K562 (cell line): Measurements from ENCODE around the gene MYL9. TPM values are rescaled to one million over a fixed set of nuclear protein-coding genes. Genes with fewer than 3 reads are reported as not detected.

Source experiments
- ATAC-seq: fragments of 200-7000 bp; cut with Tn5 transposase; 3 replicates; pipeline ENCODE4 v1.9.1; 2020; ENCODE audit warnings: moderate library complexity
- BruUV-seq: library from RNA; stranded (reverse); fragments of 400-500 nt; replicated peaks from 2 replicates; lab custom pipeline; 2021; lab: Mats Ljungman, UMichigan
- CTCF ChIA-PET: fragments of 300-600 bp; formaldehyde crosslinking; extraction: SDS; loops from one replicate; lab custom pipeline; 2021; ENCODE audit warnings: low intra/inter-chr PET ratio; lab: Yijun Ruan, JAX
- POLR2A ChIA-PET: fragments of 300-600, 350-650 bp; sonication (Branson Sonifier 250); formaldehyde crosslinking; extraction: SDS; loops from one replicate; lab custom pipeline; 2021; ENCODE audit warnings: antibody characterized with exemption, inconsistent platforms; lab: Yijun Ruan, JAX
- DNase-seq, 4 experiments: peaks; one replicate each; pipeline versions ENCODE4 v3.0.0 to v3.0.0-alpha.2; 2011 to 2018; ENCODE audit warnings: low spot score in 3 of 4, mixed read lengths in 3 of 4; ENCODE audit errors: extremely low read depth in 1 of 4
- FAIRE-seq: peaks from 2 replicates; lab custom pipeline; 2011; peaks lifted over from hg19 to GRCh38; lab: Jason Lieb, UNC
- H2AFZ ChIP-seq: 2 replicates; pipeline ENCODE4 v1.6.0; 2011; ENCODE audit warnings: low read depth, low read length, control low read depth, inconsistent platforms
- H3K27ac ChIP-seq: fragments of 200-600 bp; 3 replicates; pipeline ENCODE4 v1.8.0; 2011; ENCODE audit warnings: low read depth, mild to moderate bottlenecking, control low read depth, inconsistent platforms, low read length, moderate library complexity, mixed read lengths; ENCODE audit errors: extremely low read depth
- H3K27me3 ChIP-seq, 2 experiments: fragments of 300-600 bp in 1 of 2; 2 replicates in 1 of 2; 3 replicates in 1 of 2; pipeline versions ENCODE4 v1.6.0 to v1.8.0; 2011; ENCODE audit warnings: inconsistent platforms in 2 of 2, low read length in 2 of 2, mild to moderate bottlenecking in 1 of 2, mixed read lengths in 1 of 2, moderate library complexity in 1 of 2; ENCODE audit not compliant: control insufficient read depth in 2 of 2, insufficient read depth in 2 of 2
- H3K36me3 ChIP-seq: fragments of 300-600 bp; 3 replicates; pipeline ENCODE4 v1.8.0; 2011; ENCODE audit warnings: mild to moderate bottlenecking, low read length, inconsistent platforms; ENCODE audit not compliant: control insufficient read depth, insufficient read depth
- H3K4me1 ChIP-seq, 2 experiments: fragments of 200-600 bp in 1 of 2; replicated peaks in 1 of 2; 2 replicates in 1 of 2; 3 replicates in 1 of 2; pipeline versions ENCODE4 v1.5.1 to v1.8.0; 2011; ENCODE audit warnings: inconsistent platforms in 2 of 2, low read length in 2 of 2, mild to moderate bottlenecking in 1 of 2, mixed read lengths in 1 of 2, moderate library complexity in 1 of 2; ENCODE audit not compliant: control insufficient read depth in 2 of 2, insufficient read depth in 2 of 2
- H3K4me2 ChIP-seq: 2 replicates; pipeline ENCODE4 v1.6.1; 2011; ENCODE audit warnings: low read length, control low read depth, inconsistent platforms, mixed read lengths; ENCODE audit not compliant: insufficient read depth
- H3K4me3 ChIP-seq: fragments of 200-600 bp; sonication (generic), shearing (Covaris generic); 2 replicates; pipeline ENCODE4 v1.5.1; 2016; ENCODE audit warnings: control low read depth, inconsistent platforms
- H3K79me2 ChIP-seq: fragments of 200-600 bp; 3 replicates; pipeline ENCODE4 v1.8.0; 2011; ENCODE audit warnings: low read length, inconsistent platforms; ENCODE audit not compliant: control insufficient read depth, insufficient read depth
- H3K9ac ChIP-seq, 2 experiments: 2 replicates each; pipeline versions ENCODE4 v1.6.0 to v1.6.1; 2011; ENCODE audit warnings: low read depth in 2 of 2, low read length in 2 of 2, control low read depth in 1 of 2, inconsistent platforms in 1 of 2, mild to moderate bottlenecking in 1 of 2, mixed read lengths in 1 of 2; ENCODE audit not compliant: insufficient read depth in 1 of 2
- H3K9me1 ChIP-seq: one replicate; pipeline ENCODE4 v1.6.0; 2011; ENCODE audit warnings: inconsistent platforms, mild to moderate bottlenecking, low read length, moderate library complexity; ENCODE audit not compliant: control insufficient read depth, insufficient read depth
- H3K9me3 ChIP-seq: replicated peaks from 2 replicates; pipeline ENCODE4 v1.5.1; 2011; ENCODE audit warnings: low read depth, low read length, inconsistent platforms; ENCODE audit not compliant: control insufficient read depth, insufficient read depth
- H4K20me1 ChIP-seq: replicated peaks from 2 replicates; pipeline ENCODE4 v1.6.1; 2011; ENCODE audit warnings: low read length, inconsistent platforms, mixed read lengths; ENCODE audit not compliant: control insufficient read depth, insufficient read depth
- DACH1 ChIP-seq: fragments of 450-650 bp; IDR thresholded peaks from 2 replicates; pipeline ENCODE4 v1.6.1; 2018; ENCODE audit not compliant: partially characterized antibody
- ETV1 ChIP-seq: fragments of 450-650 bp; conservative IDR thresholded peaks from 2 replicates; pipeline ENCODE4 v1.6.1; 2016; ENCODE audit warnings: missing genetic modification characterization, control low read depth, low read depth, missing compliant biosample characterization
- FOXK2 ChIP-seq, 2 experiments: fragments of 450-650 bp; IDR thresholded peaks in 1 of 2; conservative IDR thresholded peaks in 1 of 2; 2 replicates each; pipeline ENCODE4 v1.6.1; 2016; ENCODE audit warnings: low read depth in 2 of 2, mild to moderate bottlenecking in 1 of 2
- GABPB1 ChIP-seq: sonication (generic); formaldehyde crosslinking; IDR thresholded peaks from 2 replicates; pipeline ENCODE4 v1.8.0; 2022; ENCODE audit warnings: mild to moderate bottlenecking, missing genetic modification reagents
- NCOA1 ChIP-seq: fragments of 450-650 bp; IDR thresholded peaks from 2 replicates; pipeline ENCODE4 v1.6.1; 2016; ENCODE audit warnings: low read depth
- POLR2AphosphoS2 ChIP-seq: IDR thresholded peaks from 2 replicates; pipeline ENCODE4 v1.6.1; 2012; ENCODE audit warnings: low read length, improper control_type of control experiment
- ZKSCAN3 ChIP-seq: fragments of 250-450 bp; sonication (Bioruptor Pico); IDR thresholded peaks from 2 replicates; pipeline ENCODE4 v1.4.0; 2020
- ZNF121 ChIP-seq: sonication (generic); formaldehyde crosslinking; conservative IDR thresholded peaks from 2 replicates; pipeline ENCODE4 v1.8.0; 2022; ENCODE audit warnings: missing genetic modification reagents
- ZNF239 ChIP-seq: fragments of 250-450 bp; sonication (Bioruptor Pico); IDR thresholded peaks from 2 replicates; pipeline ENCODE4 v1.4.0; 2020; ENCODE audit warnings: mild to moderate bottlenecking
- WGBS: fragments of 100-300 bp; shearing (Covaris generic); methylation state at CpG from one replicate; pipeline ENCODE4 v1.1.6; 2016; ENCODE audit warnings: low coverage, mixed read lengths; ENCODE audit not compliant: insufficient coverage; ENCODE audit errors: missing lambda C conversion rate; 5-methylcytosine and 5-hydroxymethylcytosine counted together
- in situ Hi-C: fragments of 300-500 bp; cut with MboI; formaldehyde crosslinking; loops from 4 replicates; pipeline ENCODE4 v1.15.0; 2018; ENCODE audit warnings: inconsistent platforms, mixed read lengths
- intact Hi-C: fragments of 100-400 bp; cut with micrococcal nuclease; formaldehyde crosslinking; loops from 2 replicates; pipeline ENCODE4 v1.14.2; 2022
- polyA plus RNA-seq, 8 experiments: library from polyadenylated mRNA; depleted of rRNA in 4 of 8; stranded (reverse) in 5 of 8; unstranded in 3 of 8; fragments of >200 nt; fragmentation: Nextera tagmentation in 2 of 8; fragmentation: Illumina TruSeq in 1 of 8; extraction: Ambion mirVana in 2 of 8; extraction: Trizol in 1 of 8; gene quantifications; 2 replicates each; pipeline versions ENCODE4 v1.2.1 to v1.2.3, GENCODE V29; 2011 to 2014; ENCODE audit warnings: inconsistent platforms in 1 of 8, missing spikeins in 1 of 8
- total RNA-seq, 7 experiments: library from RNA; depleted of rRNA in 6 of 7; stranded (reverse); fragments of >200 nt in 6 of 7; fragmentation: Illumina TruSeq in 2 of 7; extraction: Trizol in 2 of 7; gene quantifications; 2 replicates each; pipeline versions ENCODE4 v1.2.1 to v1.2.3, GENCODE V29; 2011 to 2021; ENCODE audit warnings: low replicate concordance in 1 of 7
- TF ChIP-seq, protein P1 (sequence below): fragments of 250-450 bp; sonication (Bioruptor Pico); IDR thresholded peaks from 2 replicates; pipeline ENCODE4 v1.5.0; 2021; ENCODE audit warnings: mild to moderate bottlenecking, moderate library complexity
- TF ChIP-seq, protein P2 (sequence below): IDR thresholded peaks from 2 replicates; pipeline ENCODE4 v1.6.1; 2014; ENCODE audit warnings: antibody characterized with exemption
- TF ChIP-seq, protein P3 (sequence below), 2 experiments: fragments of 250-450 bp in 1 of 2; fragments of 450-650 bp in 1 of 2; sonication (Bioruptor Pico) in 1 of 2; IDR thresholded peaks; 2 replicates each; pipeline versions ENCODE4 v1.6.1 to v1.8.0; 2016 to 2021; ENCODE audit warnings: mild to moderate bottlenecking in 2 of 2, moderate library complexity in 2 of 2, missing compliant biosample characterization in 1 of 2, missing genetic modification characterization in 1 of 2

The MYL9 gene
- total and polyA plus RNA-seq, 9 of the 15 experiments (the other 6 are each of a cell fraction or from before 2014, with no cell fraction given) = 0.11 to 3.2 (median 0.81) TPM; not detected in 1

DNA sequence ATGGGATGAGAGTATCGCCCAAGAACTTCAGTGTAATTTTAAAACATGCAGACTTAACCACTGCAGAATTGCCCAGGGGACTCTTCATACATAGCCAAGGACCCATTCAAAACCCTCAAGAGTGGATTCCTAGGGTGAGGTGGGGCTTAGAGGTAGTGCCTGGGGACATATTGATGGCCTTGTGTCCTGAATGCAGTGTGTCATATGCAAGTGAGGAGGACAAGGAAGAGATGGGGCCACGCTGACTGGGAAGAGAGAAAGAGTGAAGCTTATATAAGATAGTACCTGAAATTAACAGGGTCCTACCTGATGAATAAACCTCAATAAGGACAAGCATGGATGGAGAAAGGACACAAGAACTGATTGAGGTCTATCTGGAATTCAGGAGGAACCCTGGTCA is 13.9 kb downstream of the MYL9 start:
- Histone ChIP-seq H3K27ac (no peak overlapping the region), H3K79me2 (no peaks in the 10 kb centered on the region), H3K27me3 (no peaks in the 10 kb centered on the region), H4K20me1 (no peaks in the 10 kb centered on the region), H3K9me3 (no peaks in the 10 kb centered on the region), H3K4me3 (no peak overlapping the region), H3K4me2 (no peak overlapping the region), H2AFZ (no peak overlapping the region), H3K36me3 (no peaks in the 10 kb centered on the region), H3K9me1 (no peaks in the 10 kb centered on the region), H3K4me1 (peaks cover 0 to 7% of the 10 kb centered on the region in 2 experiments; a peak in 2 of 5 replicates), H3K9ac (no peak overlapping the region)
- WGBS = 0% methylated on average over 2 of the region's 2 CpGs
- in situ Hi-C loops = loop anchor here (5.0 kb wide), 1 partner anchor 47 kb away; no protein-coding TSS in a partner anchor
- no TSS peak for BruUV-seq
- DNase-seq (no peak), FAIRE-seq (no peak), ATAC-seq (no peak)
- intact Hi-C loops = no loop called here
- ChIA-PET CTCF (interaction anchor here (0.6 kb wide), 1 partner anchor 977 kb away, joined by 3 read pairs; no protein-coding TSS in a partner anchor), POLR2A (no interaction called here)
- TF ChIP-seq POLR2AphosphoS2 (no peak), ZNF239 (CRISPR knock-in tag) (no peak), GABPB1 (CRISPR knock-in tag) (no peak), FOXK2 (conservative IDR thresholded peaks at IDR 0.05 in 1 of 2, IDR thresholded peaks at IDR 0.05 in 1 of 2; ENCODE audit: low read depth in 2 of 2) (no peak), ETV1 (no peak), ZKSCAN3 (no peak), DACH1 (no peak)

DNA sequence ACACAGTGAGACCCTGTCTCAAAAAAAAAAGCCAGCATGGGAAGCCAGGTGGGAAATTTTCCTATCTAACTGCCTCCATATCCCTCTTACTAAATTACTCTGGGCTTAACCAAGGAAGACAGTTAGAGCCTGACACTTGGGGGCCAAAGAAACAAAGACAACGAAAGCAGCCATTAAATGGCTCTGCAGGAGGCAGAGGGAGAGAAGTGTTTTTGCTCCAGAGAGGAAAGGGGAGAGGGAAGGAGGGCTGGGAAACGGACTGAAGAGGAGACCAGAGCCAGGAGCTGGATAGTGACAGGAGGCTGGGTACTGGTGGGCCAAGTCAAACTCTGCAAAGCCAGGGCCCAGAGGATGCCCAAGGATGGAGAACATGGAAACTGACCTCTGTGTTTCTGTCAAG is 21.4 kb downstream of the MYL9 start:
- in situ Hi-C loops (no loop called here), intact Hi-C loops (no loop called here)
- no TSS peak for BruUV-seq
- no peaks in the 10 kb centered on the region for H3K27me3 ChIP-seq
- H3K4me2 ChIP-seq = no peak overlapping the region
- no peak for ATAC-seq
- H3K4me1 ChIP-seq = no peaks in the 10 kb centered on the region
- no peak for DNase-seq
- H3K36me3 ChIP-seq = no peaks in the 10 kb centered on the region
- FAIRE-seq = no peak
- no peaks in the 10 kb centered on the region for H3K79me2 ChIP-seq
- ChIA-PET CTCF (no interaction called here), POLR2A (no interaction called here)
- no peak overlapping the region for H3K9ac ChIP-seq
- 0% methylated on average over 2 of the region's 2 CpGs for WGBS
- H2AFZ ChIP-seq = no peak overlapping the region
- H3K9me3 ChIP-seq = no peaks in the 10 kb centered on the region
- no peaks in the 10 kb centered on the region for H4K20me1 ChIP-seq
- no peaks in the 10 kb centered on the region for H3K9me1 ChIP-seq
- no peak overlapping the region for H3K4me3 ChIP-seq
- no peak overlapping the region for H3K27ac ChIP-seq
- TF ChIP-seq, protein P1, sequence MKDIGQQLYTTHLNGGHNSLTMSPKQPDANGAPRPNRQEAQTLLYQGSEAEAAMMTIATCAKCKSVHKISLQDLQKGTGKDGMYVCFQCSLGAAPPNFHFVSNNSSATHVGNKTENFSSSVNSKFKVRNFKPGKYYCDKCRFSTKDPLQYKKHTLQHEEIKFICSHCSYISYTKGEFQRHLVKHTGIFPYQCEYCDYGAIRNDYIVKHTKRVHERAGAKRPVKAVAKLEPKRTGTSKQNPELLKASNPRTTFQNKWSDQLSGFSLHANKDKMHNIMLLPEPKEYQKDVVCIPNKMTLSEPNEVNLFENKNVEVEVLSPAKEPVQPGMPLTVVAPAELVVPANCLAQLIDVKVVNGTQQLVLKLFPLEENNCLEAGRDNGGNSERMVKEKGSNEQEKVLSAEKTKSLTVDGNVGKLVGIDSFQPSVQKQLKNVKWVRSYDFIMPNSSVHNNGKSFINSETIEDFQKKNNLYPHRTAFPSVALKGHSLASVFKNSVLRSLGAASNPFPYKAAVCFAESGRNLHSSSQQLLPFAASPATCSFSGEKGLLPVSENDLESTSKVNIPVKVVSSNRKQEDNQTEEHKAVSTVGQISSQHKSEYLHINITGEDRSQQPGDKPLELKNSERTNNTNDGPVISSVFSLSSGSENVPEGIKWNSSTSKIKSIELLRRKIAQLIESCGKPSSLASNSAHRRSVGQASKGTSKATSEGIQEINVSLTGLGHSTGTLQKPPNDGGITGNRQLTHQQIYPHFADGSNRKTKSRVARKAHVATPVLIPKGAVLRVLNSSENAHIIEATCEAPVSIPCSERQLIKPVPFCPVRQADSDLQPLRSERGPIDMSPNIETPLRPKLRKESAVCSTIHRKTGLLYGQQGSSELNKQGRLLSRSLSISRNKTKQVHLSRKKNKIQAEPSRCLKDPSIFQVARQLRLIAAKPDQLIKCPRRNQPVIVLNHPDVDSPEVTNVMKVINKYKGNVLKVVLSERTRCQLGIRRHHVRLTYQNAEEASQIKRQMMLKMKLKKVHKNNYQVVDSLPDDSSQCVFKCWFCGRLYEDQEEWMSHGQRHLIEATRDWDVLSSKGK (CRISPR knock-in tag) = no peak
- TF ChIP-seq ZNF121 (no peak), NCOA1 (no peak)
- TF ChIP-seq, protein P2, sequence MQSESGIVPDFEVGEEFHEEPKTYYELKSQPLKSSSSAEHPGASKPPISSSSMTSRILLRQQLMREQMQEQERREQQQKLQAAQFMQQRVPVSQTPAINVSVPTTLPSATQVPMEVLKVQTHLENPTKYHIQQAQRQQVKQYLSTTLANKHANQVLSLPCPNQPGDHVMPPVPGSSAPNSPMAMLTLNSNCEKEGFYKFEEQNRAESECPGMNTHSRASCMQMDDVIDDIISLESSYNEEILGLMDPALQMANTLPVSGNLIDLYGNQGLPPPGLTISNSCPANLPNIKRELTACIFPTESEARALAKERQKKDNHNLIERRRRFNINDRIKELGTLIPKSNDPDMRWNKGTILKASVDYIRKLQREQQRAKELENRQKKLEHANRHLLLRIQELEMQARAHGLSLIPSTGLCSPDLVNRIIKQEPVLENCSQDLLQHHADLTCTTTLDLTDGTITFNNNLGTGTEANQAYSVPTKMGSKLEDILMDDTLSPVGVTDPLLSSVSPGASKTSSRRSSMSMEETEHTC = no peak
- TF ChIP-seq, protein P3, sequence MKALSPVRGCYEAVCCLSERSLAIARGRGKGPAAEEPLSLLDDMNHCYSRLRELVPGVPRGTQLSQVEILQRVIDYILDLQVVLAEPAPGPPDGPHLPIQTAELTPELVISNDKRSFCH (CRISPR knock-in tag; IDR thresholded peaks at IDR 0.05) = no peak
- TF ChIP-seq, protein P3 (tag; IDR thresholded peaks at IDR 0.05) = no peak
